Ovary (tissue), 3 donors: Measurements from ENCODE around the gene TMEM117.

ENCODE experiments used
- POLR2A ChIP-seq: fragments of 450-650 bp; IDR thresholded peaks from one replicate; pipeline ENCODE4 v1.6.1; 2017; ENCODE audit warnings: antibody characterized with exemption, mild to moderate bottlenecking, moderate library complexity
- TF ChIP-seq, protein P1 (sequence below), 3 donors: fragments of 450-650 bp in 2 of 3; fragments of 200-600 bp in 1 of 3; IDR thresholded peaks; one replicate each; pipeline versions ENCODE4 v1.5.1 to v1.8.0; 2016 to 2022; ENCODE audit warnings: antibody characterized with exemption in 3 of 3, mild to moderate bottlenecking in 1 of 3
- donor health status: DM: no; HTN: no; CAD: no.

DNA sequence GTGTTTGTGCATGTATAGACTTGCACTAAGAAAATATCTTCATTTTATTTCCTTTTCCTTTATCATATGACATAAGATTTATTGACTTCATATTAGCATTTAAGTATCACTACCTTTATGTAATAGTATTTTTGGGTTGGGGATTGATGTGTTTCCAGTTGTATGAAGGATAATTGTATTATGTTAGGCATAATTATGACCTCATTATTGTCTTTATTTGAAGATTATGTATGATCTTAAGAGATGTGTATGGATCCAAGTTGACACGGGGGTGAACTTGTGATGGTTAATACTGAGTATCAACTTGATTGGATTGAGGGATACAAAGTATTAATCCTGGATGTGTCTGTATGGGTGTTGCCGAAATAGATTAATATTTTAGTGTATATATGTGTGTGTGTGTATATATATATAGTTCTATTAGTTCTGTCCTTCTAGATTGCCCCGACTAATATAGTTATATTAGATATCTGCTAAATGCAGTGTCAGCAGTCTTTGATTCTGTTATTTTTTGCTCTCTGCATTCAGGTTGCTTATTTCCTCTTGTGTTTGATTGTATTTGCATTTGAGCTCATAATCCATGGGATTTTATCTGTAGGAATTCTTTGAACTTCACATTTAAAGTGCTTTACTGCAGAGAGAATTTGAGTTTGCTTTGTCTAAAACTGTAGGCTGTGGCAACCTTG is 211.0 kb downstream of the TMEM117 start:
- TF ChIP-seq, protein P1, sequence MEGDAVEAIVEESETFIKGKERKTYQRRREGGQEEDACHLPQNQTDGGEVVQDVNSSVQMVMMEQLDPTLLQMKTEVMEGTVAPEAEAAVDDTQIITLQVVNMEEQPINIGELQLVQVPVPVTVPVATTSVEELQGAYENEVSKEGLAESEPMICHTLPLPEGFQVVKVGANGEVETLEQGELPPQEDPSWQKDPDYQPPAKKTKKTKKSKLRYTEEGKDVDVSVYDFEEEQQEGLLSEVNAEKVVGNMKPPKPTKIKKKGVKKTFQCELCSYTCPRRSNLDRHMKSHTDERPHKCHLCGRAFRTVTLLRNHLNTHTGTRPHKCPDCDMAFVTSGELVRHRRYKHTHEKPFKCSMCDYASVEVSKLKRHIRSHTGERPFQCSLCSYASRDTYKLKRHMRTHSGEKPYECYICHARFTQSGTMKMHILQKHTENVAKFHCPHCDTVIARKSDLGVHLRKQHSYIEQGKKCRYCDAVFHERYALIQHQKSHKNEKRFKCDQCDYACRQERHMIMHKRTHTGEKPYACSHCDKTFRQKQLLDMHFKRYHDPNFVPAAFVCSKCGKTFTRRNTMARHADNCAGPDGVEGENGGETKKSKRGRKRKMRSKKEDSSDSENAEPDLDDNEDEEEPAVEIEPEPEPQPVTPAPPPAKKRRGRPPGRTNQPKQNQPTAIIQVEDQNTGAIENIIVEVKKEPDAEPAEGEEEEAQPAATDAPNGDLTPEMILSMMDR (IDR thresholded peaks at IDR 0.05) = no peak
- no peak for TF ChIP-seq POLR2A
